Duodenal mucosa (tissue), 2 donors: ENCODE measurements around the gene VSTM2L.

ENCODE experiments used
- H3K27ac ChIP-seq: one replicate; pipeline ENCODE4 v1.7.0; 2013; ENCODE audit warnings: low read depth, low read length
- H3K27me3 ChIP-seq, 2 donors: one replicate each; pipeline ENCODE4 v1.7.0; 2013; ENCODE audit warnings: low read length in 2 of 2, control low read depth in 1 of 2; ENCODE audit not compliant: insufficient read depth in 2 of 2, control insufficient read depth in 1 of 2
- H3K36me3 ChIP-seq, 2 donors: one replicate each; pipeline ENCODE4 v1.7.0; 2013; ENCODE audit warnings: low read length in 2 of 2, control low read depth in 1 of 2; ENCODE audit not compliant: insufficient read depth in 2 of 2, control insufficient read depth in 1 of 2
- H3K4me1 ChIP-seq, 2 donors: one replicate each; pipeline ENCODE4 v1.7.0; 2013; ENCODE audit warnings: low read length in 2 of 2, control low read depth in 1 of 2; ENCODE audit not compliant: insufficient read depth in 2 of 2, control insufficient read depth in 1 of 2
- H3K4me3 ChIP-seq, 2 donors: one replicate each; pipeline ENCODE4 v1.7.0; 2013; ENCODE audit warnings: low read length in 2 of 2, low read depth in 1 of 2
- H3K9ac ChIP-seq, 2 donors: one replicate each; pipeline ENCODE4 v1.7.0; 2013; ENCODE audit warnings: low read length in 2 of 2, low read depth in 1 of 2
- H3K9me3 ChIP-seq, 2 donors: one replicate each; pipeline ENCODE4 v1.7.0; 2013; ENCODE audit warnings: low read length in 2 of 2, control low read depth in 1 of 2; ENCODE audit not compliant: control insufficient read depth in 1 of 2

VSTM2L gene

GRCh38 chr20:37919389-37920040, 16.6 kb downstream of the VSTM2L start:
- H3K9me3 ChIP-seq: no peaks in the 10 kb centered on the region
- H3K27ac ChIP-seq: no peak overlapping the region
- H3K27me3 ChIP-seq: peaks cover 12 to 14% of the 10 kb centered on the region in 2 donors
- no peak overlapping the region for H3K9ac ChIP-seq
- H3K36me3 ChIP-seq: no peaks in the 10 kb centered on the region
- no peak overlapping the region for H3K4me3 ChIP-seq
- H3K4me1 ChIP-seq: peaks cover 0 to 8% of the 10 kb centered on the region in 2 donors

GRCh38 chr20:37920270-37920669, 17.3 kb downstream of the VSTM2L start:
- Histone ChIP-seq H3K9me3 (no peaks in the 10 kb centered on the region), H3K27me3 (peaks cover 10 to 13% of the 10 kb centered on the region in 2 donors), H3K4me3 (no peak overlapping the region), H3K27ac (no peak overlapping the region), H3K9ac (no peak overlapping the region), H3K4me1 (peaks cover 0 to under 1% of the 10 kb centered on the region in 2 donors), H3K36me3 (no peaks in the 10 kb centered on the region)

GRCh38 chr20:37920679-37921322, 17.9 kb downstream of the VSTM2L start:
- H3K9me3 ChIP-seq: no peaks in the 10 kb centered on the region
- H3K4me3 ChIP-seq: no peak overlapping the region
- no peak overlapping the region for H3K27ac ChIP-seq
- no peak overlapping the region for H3K9ac ChIP-seq
- H3K27me3 ChIP-seq: peaks cover 10 to 13% of the 10 kb centered on the region in 2 donors
- no peaks in the 10 kb centered on the region for H3K4me1 ChIP-seq
- H3K36me3 ChIP-seq: no peaks in the 10 kb centered on the region

GRCh38 chr20:37921341-37921929, 18.5 kb downstream of the VSTM2L start:
- no peaks in the 10 kb centered on the region for H3K9me3 ChIP-seq
- H3K9ac ChIP-seq: no peak overlapping the region
- no peak overlapping the region for H3K27ac ChIP-seq
- no peaks in the 10 kb centered on the region for H3K4me1 ChIP-seq
- H3K27me3 ChIP-seq: peaks cover 10 to 13% of the 10 kb centered on the region in 2 donors
- H3K4me3 ChIP-seq: no peak overlapping the region
- no peaks in the 10 kb centered on the region for H3K36me3 ChIP-seq

- Histone ChIP-seq H3K27me3 (peaks cover 10 to 13% of the 10 kb centered on the region in 2 donors), H3K9me3 (no peaks in the 10 kb centered on the region), H3K27ac (no peak overlapping the region), H3K9ac (no peak overlapping the region), H3K4me1 (no peaks in the 10 kb centered on the region), H3K36me3 (no peaks in the 10 kb centered on the region), H3K4me3 (no peak overlapping the region)
Measured at GRCh38 chr20:37922016-37922415, 19.1 kb downstream of the VSTM2L start.

- Histone ChIP-seq H3K4me1 (no peaks in the 10 kb centered on the region), H3K9ac (no peak overlapping the region), H3K27ac (no peak overlapping the region), H3K4me3 (no peak overlapping the region), H3K36me3 (no peaks in the 10 kb centered on the region), H3K9me3 (no peaks in the 10 kb centered on the region), H3K27me3 (peaks cover 0 to 8% of the 10 kb centered on the region in 2 donors)
Measured at GRCh38 chr20:37925265-37926165, 22.6 kb downstream of the VSTM2L start.

- H3K9me3 ChIP-seq: no peaks in the 10 kb centered on the region
- no peaks in the 10 kb centered on the region for H3K36me3 ChIP-seq
- no peaks in the 10 kb centered on the region for H3K4me1 ChIP-seq
- peaks cover 0 to 8% of the 10 kb centered on the region in 2 donors for H3K27me3 ChIP-seq
- H3K27ac ChIP-seq: no peak overlapping the region
- H3K4me3 ChIP-seq: no peak overlapping the region
- no peak overlapping the region for H3K9ac ChIP-seq
Measured at GRCh38 chr20:37926612-37927011, 23.7 kb downstream of the VSTM2L start.

GRCh38 chr20:37927410-37928095, 24.6 kb downstream of the VSTM2L start:
- Histone ChIP-seq H3K4me3 (no peak overlapping the region), H3K9me3 (no peaks in the 10 kb centered on the region), H3K27ac (no peak overlapping the region), H3K36me3 (no peaks in the 10 kb centered on the region), H3K4me1 (no peaks in the 10 kb centered on the region), H3K9ac (no peak overlapping the region), H3K27me3 (peaks cover 0 to 4% of the 10 kb centered on the region in 2 donors)

- H3K4me3 ChIP-seq: no peak overlapping the region
- H3K9ac ChIP-seq: no peak overlapping the region
Measured at GRCh38 chr20:37928996-37929682, 26.2 kb downstream of the VSTM2L start.

More at GRCh38 chr20:37928996-37929682, 26.2 kb downstream of the VSTM2L start:
- Histone ChIP-seq H3K36me3 (no peaks in the 10 kb centered on the region), H3K27ac (no peak overlapping the region), H3K9me3 (no peaks in the 10 kb centered on the region), H3K4me1 (no peaks in the 10 kb centered on the region), H3K27me3 (peaks cover 0 to 4% of the 10 kb centered on the region in 2 donors)
